Karpas-422 (cell line): ENCODE data around the gene PROSER2. TPM values are rescaled to one million over a fixed set of nuclear protein-coding genes. Genes with fewer than 3 reads are reported as not detected.

Experiments
- DNase-seq: peaks from one replicate; pipeline ENCODE4 v3.0.0-alpha.2; 2015
- H2AFZ ChIP-seq: fragments of 200-600 bp; sonication (generic); 2 replicates; pipeline ENCODE4 v1.6.1; 2014; ENCODE audit warnings: antibody characterized with exemption, low read length, mixed read lengths
- H3K27ac ChIP-seq: fragments of 200-600 bp; sonication (generic); 2 replicates; pipeline ENCODE4 v1.5.1; 2014; ENCODE audit warnings: mild to moderate bottlenecking, low read length, moderate library complexity
- H3K27me3 ChIP-seq: fragments of 200-600 bp; sonication (generic); 2 replicates; pipeline ENCODE4 v1.6.1; 2014; ENCODE audit warnings: low read length, mixed read lengths
- H3K36me3 ChIP-seq: fragments of 200-600 bp; sonication (generic); 2 replicates; pipeline ENCODE4 v1.6.1; 2014; ENCODE audit warnings: low read length, mixed read lengths; ENCODE audit not compliant: insufficient read depth
- H3K4me1 ChIP-seq: fragments of 200-600 bp; sonication (generic); 2 replicates; pipeline ENCODE4 v1.6.1; 2014; ENCODE audit warnings: mild to moderate bottlenecking, low read length, mixed read lengths
- H3K4me2 ChIP-seq: fragments of 200-600 bp; sonication (generic); 2 replicates; pipeline ENCODE4 v1.6.1; 2014; ENCODE audit warnings: low read length, low read depth, mild to moderate bottlenecking; ENCODE audit not compliant: poor library complexity, severe bottlenecking
- H3K4me3 ChIP-seq: fragments of 200-600 bp; sonication (generic); 2 replicates; pipeline ENCODE4 v1.5.1; 2014; ENCODE audit warnings: mild to moderate bottlenecking, antibody characterized with exemption, low read length, mixed read lengths
- H3K79me2 ChIP-seq: fragments of 200-600 bp; sonication (generic); 2 replicates; pipeline ENCODE4 v1.6.1; 2014; ENCODE audit warnings: mild to moderate bottlenecking, low read length, mixed read lengths
- H3K9ac ChIP-seq: fragments of 200-600 bp; sonication (generic); 2 replicates; pipeline ENCODE4 v1.6.0; 2014; ENCODE audit warnings: low read length
- H3K9me2 ChIP-seq: fragments of 200-600 bp; sonication (generic), shearing (Covaris generic); replicated peaks from 2 replicates; pipeline ENCODE4 v1.6.0; 2014; ENCODE audit warnings: mild to moderate bottlenecking, low read length, moderate library complexity; ENCODE audit not compliant: insufficient read depth
- H3K9me3 ChIP-seq: fragments of 300-700, 200-600 bp; sonication (generic); 2 replicates; pipeline ENCODE4 v1.6.1; 2014; ENCODE audit warnings: low read length, mixed read lengths
- H4K20me1 ChIP-seq: fragments of 200-600 bp; sonication (generic); 2 replicates; pipeline ENCODE4 v1.6.1; 2014; ENCODE audit warnings: mild to moderate bottlenecking, antibody characterized with exemption, low read length, low read depth; ENCODE audit not compliant: insufficient read depth
- total RNA-seq: library from RNA; depleted of rRNA; stranded (reverse); fragments of >200 nt; shearing (Covaris generic); gene quantifications from 2 replicates; pipeline ENCODE4 v1.2.3, GENCODE V29; 2014; ENCODE audit warnings: low replicate concordance

Gene PROSER2
- total RNA-seq, 1 experiment from 2014 or later = not detected

DNA sequence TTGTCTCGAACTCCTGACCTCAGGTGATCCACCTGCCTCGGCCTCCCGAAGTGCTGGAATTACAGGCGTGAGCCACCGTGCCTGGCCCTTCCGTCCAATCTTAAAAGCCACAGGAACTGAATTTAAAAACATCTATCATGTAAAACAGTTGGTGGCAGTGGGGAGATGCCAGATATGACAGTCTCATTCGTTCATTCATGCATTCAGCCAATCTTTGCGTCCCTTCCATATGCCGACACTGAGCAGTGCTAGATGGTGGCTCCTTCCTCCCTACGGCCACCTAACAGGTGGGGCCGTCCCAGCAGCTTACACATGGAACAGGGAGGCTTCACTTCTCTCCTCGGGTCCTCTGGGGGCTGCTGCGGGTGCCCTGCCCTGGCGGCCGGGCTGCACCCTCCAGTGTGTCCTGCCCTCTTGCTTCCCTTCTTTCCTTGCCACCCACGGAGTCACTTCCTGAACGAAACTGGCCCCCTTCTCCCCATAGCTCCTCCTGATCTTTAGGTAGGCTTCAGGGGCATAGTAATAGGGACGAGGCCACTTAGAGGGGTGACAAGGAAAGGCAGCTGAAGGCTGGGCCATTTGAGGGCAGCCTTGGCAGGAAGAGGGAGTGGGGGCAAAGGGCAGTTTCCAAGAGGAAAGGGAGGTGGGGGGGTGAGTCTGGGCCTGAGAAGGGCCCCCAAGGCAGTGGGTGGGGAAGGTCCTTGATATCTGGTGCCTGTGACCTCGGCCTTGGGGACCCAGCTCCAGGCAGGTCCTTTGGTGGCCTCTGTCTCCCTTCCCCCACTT lies 53.8 kb downstream of the PROSER2 start:
- no peak overlapping the region for H3K27ac ChIP-seq
- no peaks in the 10 kb centered on the region for H4K20me1 ChIP-seq
- no peak overlapping the region for H3K4me2 ChIP-seq
- DNase-seq = no peak
- no peak overlapping the region for H3K9ac ChIP-seq
- no peaks in the 10 kb centered on the region for H3K79me2 ChIP-seq
- no peaks in the 10 kb centered on the region for H3K4me1 ChIP-seq
- no peaks in the 10 kb centered on the region for H3K27me3 ChIP-seq
- H3K9me3 ChIP-seq = no peaks in the 10 kb centered on the region
- H3K4me3 ChIP-seq = no peak overlapping the region
- H3K9me2 ChIP-seq = no peaks in the 10 kb centered on the region
- no peak overlapping the region for H2AFZ ChIP-seq
- no peaks in the 10 kb centered on the region for H3K36me3 ChIP-seq

DNA sequence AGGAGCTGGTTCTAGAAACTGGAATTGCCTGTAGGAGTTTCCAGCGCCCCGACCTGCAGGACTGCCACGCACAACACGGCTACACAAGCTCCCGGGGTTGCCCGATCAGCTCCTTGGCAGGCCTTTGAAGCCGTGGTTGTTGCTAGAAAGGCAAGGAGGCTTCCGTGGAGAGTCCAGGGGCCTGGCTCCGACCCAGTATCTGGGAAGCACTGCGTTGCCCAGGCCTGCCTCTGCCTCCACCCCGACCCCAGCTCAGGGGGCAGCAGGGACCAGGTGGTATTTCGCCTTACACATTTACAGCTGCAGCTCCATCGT lies 54.4 kb downstream of the PROSER2 start:
- Histone ChIP-seq H3K9ac (no peak overlapping the region), H2AFZ (no peak overlapping the region), H3K9me3 (no peaks in the 10 kb centered on the region), H3K4me3 (no peak overlapping the region), H3K4me2 (no peak overlapping the region), H3K4me1 (no peaks in the 10 kb centered on the region), H3K27me3 (no peaks in the 10 kb centered on the region), H3K27ac (no peak overlapping the region), H3K79me2 (no peaks in the 10 kb centered on the region), H3K9me2 (no peaks in the 10 kb centered on the region), H3K36me3 (no peaks in the 10 kb centered on the region), H4K20me1 (no peaks in the 10 kb centered on the region)
- no peak for DNase-seq

DNA sequence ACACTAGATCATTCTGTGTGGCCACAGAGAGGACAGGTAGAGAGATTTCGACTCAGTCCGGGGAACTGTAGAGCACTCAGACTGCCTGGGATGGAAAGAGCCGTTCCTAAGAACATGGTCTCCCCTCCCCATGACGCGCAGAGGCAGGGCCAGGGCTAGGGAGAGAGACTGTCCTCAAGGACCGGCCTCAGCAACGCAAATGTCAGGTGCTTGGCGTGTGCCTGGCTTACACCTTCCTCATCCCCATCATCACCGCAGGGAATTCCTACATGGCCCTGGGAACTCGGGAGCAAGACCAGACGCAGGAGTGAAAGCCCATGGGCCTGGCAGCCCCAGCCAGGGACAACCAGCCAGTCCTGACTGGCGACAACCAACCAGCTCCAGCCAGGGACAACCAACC lies 55.6 kb downstream of the PROSER2 start:
- H2AFZ ChIP-seq = no peak overlapping the region
- H3K36me3 ChIP-seq = no peaks in the 10 kb centered on the region
- H3K27ac ChIP-seq = no peak overlapping the region

DNA sequence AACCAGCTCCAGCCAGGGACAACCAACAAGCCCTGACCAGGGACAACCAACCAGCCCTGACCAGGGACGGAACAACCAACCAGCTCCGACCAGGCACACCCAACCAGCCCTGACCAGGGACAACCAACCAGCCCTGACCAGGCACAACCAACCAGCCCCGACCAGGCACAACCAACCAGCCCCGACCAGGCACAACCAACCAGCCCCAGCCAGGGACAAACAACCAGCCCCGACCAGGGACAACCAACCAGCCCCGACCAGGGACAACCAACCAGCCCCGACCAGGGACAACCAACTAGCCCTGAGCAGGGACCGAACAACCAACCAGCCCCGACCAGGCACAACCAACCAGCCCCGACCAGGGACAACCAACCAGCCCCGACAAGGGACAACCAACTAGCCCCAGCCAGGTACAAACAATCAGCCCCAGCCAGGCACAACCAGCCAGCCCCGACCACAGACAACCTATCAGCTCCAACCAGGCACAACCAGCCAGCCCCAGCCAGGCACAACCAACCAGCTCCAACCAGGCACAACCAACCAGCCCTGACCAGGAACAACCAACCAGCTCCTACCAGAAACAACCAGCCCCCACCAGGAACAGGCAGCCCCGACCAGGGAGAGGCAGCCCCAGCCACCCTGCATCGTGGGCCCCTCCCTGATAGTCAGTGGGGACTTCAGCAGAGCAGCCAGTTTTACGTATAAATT lies 56.4 kb downstream of the PROSER2 start:
- H3K9me3 ChIP-seq = no peaks in the 10 kb centered on the region
- H3K79me2 ChIP-seq = no peaks in the 10 kb centered on the region
- H3K27ac ChIP-seq = no peak overlapping the region
- DNase-seq = no peak
- no peak overlapping the region for H3K9ac ChIP-seq
- no peaks in the 10 kb centered on the region for H3K4me1 ChIP-seq
- no peak overlapping the region for H2AFZ ChIP-seq
- H3K4me2 ChIP-seq = no peak overlapping the region
- no peaks in the 10 kb centered on the region for H4K20me1 ChIP-seq
- H3K9me2 ChIP-seq = no peaks in the 10 kb centered on the region
- H3K4me3 ChIP-seq = no peak overlapping the region
- no peaks in the 10 kb centered on the region for H3K27me3 ChIP-seq
- no peaks in the 10 kb centered on the region for H3K36me3 ChIP-seq

More for the DNA sequence above, 55.6 kb downstream of the PROSER2 start:
- no peak overlapping the region for H3K4me3 ChIP-seq
- no peak for DNase-seq
- no peaks in the 10 kb centered on the region for H3K9me3 ChIP-seq
- no peaks in the 10 kb centered on the region for H3K27me3 ChIP-seq
- no peaks in the 10 kb centered on the region for H3K79me2 ChIP-seq
- H3K4me1 ChIP-seq = no peaks in the 10 kb centered on the region
- H3K9me2 ChIP-seq = no peaks in the 10 kb centered on the region
- no peak overlapping the region for H3K4me2 ChIP-seq
- no peaks in the 10 kb centered on the region for H4K20me1 ChIP-seq
- H3K9ac ChIP-seq = no peak overlapping the region

DNA sequence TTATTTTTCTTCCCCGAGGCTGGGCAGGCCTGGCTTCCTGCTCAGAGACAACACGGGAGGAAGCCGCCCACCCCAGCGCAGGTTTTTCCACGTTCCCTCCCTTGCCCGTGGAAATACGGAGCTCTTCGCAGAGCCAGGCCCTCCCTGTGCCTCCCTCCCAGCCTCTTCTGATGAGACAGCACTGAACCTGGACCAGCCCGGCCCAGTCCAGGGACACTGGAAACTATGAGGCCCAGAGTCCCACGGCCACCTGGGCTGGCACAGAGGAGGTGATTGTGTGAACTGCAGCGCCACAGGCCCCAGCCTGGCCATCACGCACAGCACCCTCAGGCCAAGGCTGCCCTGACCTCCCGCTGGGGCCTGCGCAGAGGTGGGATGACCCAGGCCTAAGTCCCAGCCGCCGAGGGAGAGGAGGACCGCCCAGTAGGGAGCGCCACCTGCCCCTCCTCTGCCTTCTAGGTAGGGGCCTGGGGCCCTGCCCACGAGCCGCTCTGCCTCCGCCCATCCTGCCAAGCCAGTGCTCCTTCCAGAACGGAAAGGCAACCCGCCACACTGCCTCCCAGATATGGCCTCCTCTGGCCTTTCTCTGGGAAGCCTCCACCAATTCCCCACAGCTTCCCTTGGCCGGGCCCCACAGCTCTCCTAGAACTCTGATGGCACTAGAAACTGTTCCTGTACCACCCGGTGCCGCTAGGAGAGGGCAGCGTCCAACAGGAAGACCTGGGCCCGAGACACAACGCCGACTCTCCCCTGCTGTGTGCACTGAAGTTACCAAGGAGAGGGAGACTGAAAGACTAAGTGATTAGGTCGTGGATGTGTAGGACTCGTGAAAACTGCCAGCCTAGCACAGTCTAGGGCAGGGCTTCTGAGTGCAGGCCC lies 57.2 kb downstream of the PROSER2 start:
- Histone ChIP-seq H3K79me2 (no peaks in the 10 kb centered on the region), H3K4me2 (no peak overlapping the region), H3K4me1 (no peaks in the 10 kb centered on the region), H4K20me1 (no peaks in the 10 kb centered on the region), H3K9ac (no peak overlapping the region), H3K4me3 (no peak overlapping the region), H3K27me3 (no peaks in the 10 kb centered on the region), H3K9me3 (no peaks in the 10 kb centered on the region), H2AFZ (no peak overlapping the region), H3K27ac (no peak overlapping the region), H3K9me2 (no peaks in the 10 kb centered on the region), H3K36me3 (no peaks in the 10 kb centered on the region)
- no peak for DNase-seq

DNA sequence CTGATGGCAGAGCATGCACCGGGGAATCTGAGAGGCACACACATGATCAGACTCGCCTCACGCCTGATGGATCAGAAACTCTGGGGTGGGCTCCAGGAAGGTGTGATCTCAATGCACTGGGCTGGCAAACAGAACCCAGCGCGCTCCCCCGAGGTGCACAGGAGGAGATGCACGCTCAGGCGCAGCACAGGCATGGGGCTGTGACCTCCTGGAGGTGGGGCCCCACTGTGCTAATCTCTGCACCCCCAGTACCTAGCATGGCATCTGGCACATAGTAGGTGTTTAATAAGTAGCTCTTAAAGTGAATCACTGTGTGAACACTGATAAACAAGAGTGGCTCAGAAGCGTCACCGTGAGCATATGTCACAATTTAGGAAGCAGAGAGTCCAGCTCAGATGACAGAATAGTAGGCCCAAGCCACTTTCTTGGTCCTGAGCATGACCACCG lies 57.9 kb downstream of the PROSER2 start:
- H3K79me2 ChIP-seq = no peaks in the 10 kb centered on the region
- no peak overlapping the region for H2AFZ ChIP-seq
- H3K4me3 ChIP-seq = no peak overlapping the region
- no peaks in the 10 kb centered on the region for H4K20me1 ChIP-seq
- H3K9me3 ChIP-seq = no peaks in the 10 kb centered on the region
- no peaks in the 10 kb centered on the region for H3K36me3 ChIP-seq
- H3K4me1 ChIP-seq = no peaks in the 10 kb centered on the region
- H3K9ac ChIP-seq = no peak overlapping the region
- no peak for DNase-seq
- no peaks in the 10 kb centered on the region for H3K27me3 ChIP-seq
- no peak overlapping the region for H3K27ac ChIP-seq
- no peaks in the 10 kb centered on the region for H3K9me2 ChIP-seq
- H3K4me2 ChIP-seq = no peak overlapping the region

DNA sequence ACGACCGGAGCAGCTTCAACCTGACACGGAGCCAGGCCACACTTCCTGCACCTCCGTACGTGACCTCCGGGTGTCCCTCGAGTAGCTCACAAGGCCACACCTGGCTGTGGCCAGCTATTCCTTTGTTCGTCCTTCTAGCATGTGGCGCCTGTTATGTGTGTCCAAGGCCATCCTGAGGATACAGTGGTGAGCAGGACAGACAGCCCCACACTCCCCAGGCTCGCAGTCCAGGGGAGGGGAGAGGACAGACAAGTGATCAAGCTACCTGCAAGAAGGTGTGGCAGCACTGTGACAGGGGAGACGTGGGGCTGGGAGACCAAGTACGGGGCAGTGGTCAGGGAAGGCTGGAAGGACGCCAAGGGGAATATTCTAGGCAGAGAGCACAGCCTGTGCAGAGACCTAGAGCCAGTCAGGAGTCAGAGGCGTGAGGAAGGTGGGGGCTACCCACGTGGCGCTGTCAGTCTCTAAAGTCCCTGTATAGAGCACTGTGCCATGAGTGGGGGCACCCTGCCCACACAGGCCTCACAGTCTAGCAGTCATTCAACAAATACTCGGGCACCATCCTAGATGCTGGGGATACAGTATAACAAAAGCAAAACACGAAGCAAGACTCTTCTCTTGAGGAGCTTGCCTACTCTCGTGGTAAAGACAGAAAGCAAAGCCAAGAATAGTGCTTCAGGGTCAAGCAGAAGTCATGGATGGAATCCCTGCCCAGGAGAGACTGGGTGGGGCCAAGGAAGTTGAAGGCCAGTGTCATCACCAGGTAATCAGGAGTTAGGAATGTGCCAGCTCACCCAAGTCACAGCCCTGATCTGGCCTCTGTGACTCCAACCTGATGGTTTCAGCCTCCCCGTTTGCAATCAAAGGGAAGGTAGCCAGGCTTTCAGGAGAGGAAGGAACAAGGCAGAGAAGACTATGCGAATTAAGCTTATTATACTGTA lies 58.6 kb downstream of the PROSER2 start:
- H3K4me1 ChIP-seq = no peaks in the 10 kb centered on the region
- H3K9me3 ChIP-seq = no peaks in the 10 kb centered on the region
- no peak overlapping the region for H3K27ac ChIP-seq
- H3K4me3 ChIP-seq = no peak overlapping the region
- no peak for DNase-seq
- H3K79me2 ChIP-seq = no peaks in the 10 kb centered on the region
- H3K9ac ChIP-seq = no peak overlapping the region
- no peak overlapping the region for H3K4me2 ChIP-seq
- no peaks in the 10 kb centered on the region for H3K27me3 ChIP-seq
- no peak overlapping the region for H2AFZ ChIP-seq
- H4K20me1 ChIP-seq = no peaks in the 10 kb centered on the region
- H3K9me2 ChIP-seq = no peaks in the 10 kb centered on the region
- no peaks in the 10 kb centered on the region for H3K36me3 ChIP-seq
